Ammon's horn (tissue), 1 donor: ENCODE results near the gene DUOX2.

Experiments
- DNase-seq: peaks from one replicate; pipeline ENCODE4 v3.0.0-alpha.2; 2016; ENCODE audit warnings: low spot score

The DUOX2 gene

GRCh38 chr15:45114076-45114750 is at the start of gene DUOX2, which contains the start of gene DUOXA2:
Gene DUOX2 (minus strand): TSS chr15:45114172. CDS start chr15:45113411, 761 bp downstream.
Gene DUOXA2 (plus strand): TSS chr15:45114326. CDS start chr15:45114606, 280 bp downstream.
- DNase-seq: no peak

- DNase-seq: no peak
Measured at GRCh38 chr15:45163508-45163856, 49.5 kb upstream of the DUOX2 start.

- peak; percentile 91 for DNase-seq
Measured at GRCh38 chr15:45162771-45163507, 49.0 kb upstream of the DUOX2 start.

- DNase-seq: no peak
Measured at GRCh38 chr15:45161666-45162065, 47.7 kb upstream of the DUOX2 start.

GRCh38 chr15:45157974-45158373 is 44.0 kb upstream of the DUOX2 start:
- peak; percentile 92 for DNase-seq

- DNase-seq: no peak
Measured at GRCh38 chr15:45156744-45157455, 42.9 kb upstream of the DUOX2 start.

- no peak for DNase-seq
Measured at GRCh38 chr15:45155739-45156138, 41.8 kb upstream of the DUOX2 start.

GRCh38 chr15:45151998-45152828 is 38.2 kb upstream of the DUOX2 start:
- DNase-seq: no peak

GRCh38 chr15:45150997-45151396 is 37.0 kb upstream of the DUOX2 start:
- DNase-seq: no peak

GRCh38 chr15:45150481-45150880 is 36.5 kb upstream of the DUOX2 start:
- DNase-seq: no peak

GRCh38 chr15:45149060-45149459 is 35.1 kb upstream of the DUOX2 start:
- no peak for DNase-seq

- DNase-seq: no peak
Measured at GRCh38 chr15:45148076-45149059, 34.4 kb upstream of the DUOX2 start.

- no peak for DNase-seq
Measured at GRCh38 chr15:45147606-45148005, 33.6 kb upstream of the DUOX2 start.

GRCh38 chr15:45146405-45146804 is 32.4 kb upstream of the DUOX2 start:
- no peak for DNase-seq

GRCh38 chr15:45144775-45145174 is 30.8 kb upstream of the DUOX2 start:
- DNase-seq: no peak

GRCh38 chr15:45143946-45144345 is 30.0 kb upstream of the DUOX2 start:
- no peak for DNase-seq

GRCh38 chr15:45143056-45143455 is 29.1 kb upstream of the DUOX2 start:
- no peak for DNase-seq

GRCh38 chr15:45141386-45141785 is 27.4 kb upstream of the DUOX2 start:
- no peak for DNase-seq

- no peak for DNase-seq
Measured at GRCh38 chr15:45140557-45141250, 26.7 kb upstream of the DUOX2 start.

GRCh38 chr15:45139770-45140169 is 25.8 kb upstream of the DUOX2 start:
- no peak for DNase-seq
